Caco-2 (cell line): ENCODE data around the gene EMC7. TPM values are rescaled to one million over a fixed set of nuclear protein-coding genes. Genes with fewer than 3 reads are reported as not detected.

ENCODE experiments used
- BruUV-seq: library from RNA; stranded (reverse); fragments of 400-500 nt; replicated peaks from 2 replicates; lab custom pipeline; 2021; lab: Mats Ljungman, UMichigan
- CTCF ChIA-PET: fragments of 300-600 bp; sonication (Branson Sonifier 250); formaldehyde crosslinking; loops from one replicate; lab custom pipeline; 2022; ENCODE audit warnings: antibody characterized with exemption; lab: Charles Lee
- POLR2A ChIA-PET: fragments of 300-600 bp; sonication (Branson Sonifier 250); formaldehyde crosslinking; loops from one replicate; lab custom pipeline; 2022; ENCODE audit warnings: antibody characterized with exemption; lab: Charles Lee
- DNase-seq, 2 experiments: peaks; one replicate each; pipeline versions ENCODE4 v3.0.0 to v3.0.0-alpha.2; 2020 to 2022
- H3K27me3 ChIP-seq: replicated peaks from 2 replicates; pipeline ENCODE4 v1.6.0; 2011; ENCODE audit warnings: low read length; ENCODE audit not compliant: control insufficient read depth, insufficient read depth
- H3K36me3 ChIP-seq: 2 replicates; pipeline ENCODE4 v1.5.1; 2011; ENCODE audit warnings: low read length; ENCODE audit not compliant: control insufficient read depth, insufficient read depth
- H3K4me1 ChIP-seq: fragments of 250-450 bp; sonication (Bioruptor Pico); 2 replicates; pipeline ENCODE4 v1.5.1; 2020; ENCODE audit warnings: mild to moderate bottlenecking
- H3K4me3 ChIP-seq: 2 replicates; pipeline ENCODE4 v1.5.1; 2011; ENCODE audit warnings: low read depth, mild to moderate bottlenecking, control low read depth, low read length
- H3K9me3 ChIP-seq: fragments of 250-450 bp; sonication (Bioruptor Pico); 2 replicates; pipeline ENCODE4 v1.5.1; 2020; ENCODE audit warnings: mild to moderate bottlenecking, moderate library complexity
- H3K27ac Mint-ChIP-seq: one replicate; pipeline ENCODE4 v1.8.0; 2022; ENCODE audit warnings: mixed read lengths; ENCODE audit not compliant: unreplicated experiment
- H3K27me3 Mint-ChIP-seq: one replicate; pipeline ENCODE4 v1.8.0; 2022; ENCODE audit warnings: mixed read lengths; ENCODE audit not compliant: insufficient read depth, unreplicated experiment
- H3K36me3 Mint-ChIP-seq: one replicate; pipeline ENCODE4 v1.8.0; 2022; ENCODE audit warnings: mild to moderate bottlenecking, mixed read lengths; ENCODE audit not compliant: insufficient read depth, unreplicated experiment
- H3K4me1 Mint-ChIP-seq: one replicate; pipeline ENCODE4 v1.8.0; 2022; ENCODE audit warnings: low read depth, mixed read lengths; ENCODE audit not compliant: unreplicated experiment
- H3K4me3 Mint-ChIP-seq: one replicate; pipeline ENCODE4 v1.8.0; 2022; ENCODE audit warnings: mild to moderate bottlenecking, moderate library complexity, mixed read lengths; ENCODE audit not compliant: unreplicated experiment
- H3K9me3 Mint-ChIP-seq: one replicate; pipeline ENCODE4 v1.8.0; 2022; ENCODE audit warnings: mixed read lengths; ENCODE audit not compliant: unreplicated experiment
- intact Hi-C: fragments of 100-400 bp; cut with micrococcal nuclease; formaldehyde crosslinking; loops from one replicate; pipeline ENCODE4 v1.10.0; 2022; ENCODE audit not compliant: unreplicated experiment
- total RNA-seq: library from RNA; stranded (reverse); gene quantifications from 2 replicates; pipeline ENCODE4 v1.2.3, GENCODE V29; 2022
- TF ChIP-seq, protein P1 (sequence below), 2 experiments: fragments of 200-600 bp in 1 of 2; IDR thresholded peaks; 1 replicate in 1 of 2; 2 replicates in 1 of 2; pipeline versions ENCODE4 v1.5.1 to v1.8.0; 2011 to 2022; ENCODE audit warnings: antibody characterized with exemption in 1 of 2, control low read depth in 1 of 2, inconsistent platforms in 1 of 2, low read depth in 1 of 2, low read length in 1 of 2, mild to moderate bottlenecking in 1 of 2, moderate library complexity in 1 of 2; ENCODE audit not compliant: insufficient read depth in 1 of 2, severe bottlenecking in 1 of 2, unreplicated experiment in 1 of 2

Gene EMC7
- total RNA-seq, 1 experiment from 2014 or later: 74.2 TPM

DNA sequence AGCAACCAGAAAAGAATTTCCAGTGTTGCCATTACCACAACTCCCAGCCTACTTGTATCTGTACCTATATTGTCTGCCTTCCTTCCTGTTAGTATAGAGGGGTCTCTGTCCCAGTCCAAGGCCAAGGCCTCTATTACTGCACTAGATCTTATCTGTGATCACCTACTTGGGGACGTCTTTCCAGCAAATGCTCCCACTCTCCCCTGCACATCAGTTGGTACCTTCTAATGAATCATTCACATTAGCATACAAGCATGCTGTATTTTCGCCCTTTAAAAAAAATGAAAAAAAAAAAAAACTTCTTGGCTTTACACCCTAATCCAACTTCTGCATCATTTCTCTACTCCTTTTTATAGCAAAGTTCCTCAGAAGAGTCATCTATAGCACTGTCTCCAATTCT lies 57.8 kb downstream of the EMC7 start:
- intact Hi-C loops: no loop called here
- POLR2A ChIA-PET: no interaction called here
- CTCF ChIA-PET: no interaction called here
- no peaks in the 10 kb centered on the region for H3K27me3 Mint-ChIP-seq
- Histone ChIP-seq H3K36me3 (no peaks in the 10 kb centered on the region), H3K4me1 (peaks cover 6% of the 10 kb centered on the region; the same call in 1 of the 2 replicates), H3K4me3 (no peak overlapping the region), H3K27me3 (no peaks in the 10 kb centered on the region), H3K9me3 (no peaks in the 10 kb centered on the region)
- H3K36me3 Mint-ChIP-seq: no peaks in the 10 kb centered on the region
- peaks cover 1% of the 10 kb centered on the region for H3K9me3 Mint-ChIP-seq
- no TSS peak for BruUV-seq
- peaks cover 6% of the 10 kb centered on the region for H3K4me1 Mint-ChIP-seq
- TF ChIP-seq, protein P1, sequence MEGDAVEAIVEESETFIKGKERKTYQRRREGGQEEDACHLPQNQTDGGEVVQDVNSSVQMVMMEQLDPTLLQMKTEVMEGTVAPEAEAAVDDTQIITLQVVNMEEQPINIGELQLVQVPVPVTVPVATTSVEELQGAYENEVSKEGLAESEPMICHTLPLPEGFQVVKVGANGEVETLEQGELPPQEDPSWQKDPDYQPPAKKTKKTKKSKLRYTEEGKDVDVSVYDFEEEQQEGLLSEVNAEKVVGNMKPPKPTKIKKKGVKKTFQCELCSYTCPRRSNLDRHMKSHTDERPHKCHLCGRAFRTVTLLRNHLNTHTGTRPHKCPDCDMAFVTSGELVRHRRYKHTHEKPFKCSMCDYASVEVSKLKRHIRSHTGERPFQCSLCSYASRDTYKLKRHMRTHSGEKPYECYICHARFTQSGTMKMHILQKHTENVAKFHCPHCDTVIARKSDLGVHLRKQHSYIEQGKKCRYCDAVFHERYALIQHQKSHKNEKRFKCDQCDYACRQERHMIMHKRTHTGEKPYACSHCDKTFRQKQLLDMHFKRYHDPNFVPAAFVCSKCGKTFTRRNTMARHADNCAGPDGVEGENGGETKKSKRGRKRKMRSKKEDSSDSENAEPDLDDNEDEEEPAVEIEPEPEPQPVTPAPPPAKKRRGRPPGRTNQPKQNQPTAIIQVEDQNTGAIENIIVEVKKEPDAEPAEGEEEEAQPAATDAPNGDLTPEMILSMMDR (IDR thresholded peaks at IDR 0.05; ENCODE audit: insufficient read depth in 1 of 2, low read depth in 1 of 2, low read length in 1 of 2, severe bottlenecking in 1 of 2, unreplicated experiment in 1 of 2): no peak
- DNase-seq: no peak
- no peak overlapping the region for H3K27ac Mint-ChIP-seq
- no peak overlapping the region for H3K4me3 Mint-ChIP-seq

DNA sequence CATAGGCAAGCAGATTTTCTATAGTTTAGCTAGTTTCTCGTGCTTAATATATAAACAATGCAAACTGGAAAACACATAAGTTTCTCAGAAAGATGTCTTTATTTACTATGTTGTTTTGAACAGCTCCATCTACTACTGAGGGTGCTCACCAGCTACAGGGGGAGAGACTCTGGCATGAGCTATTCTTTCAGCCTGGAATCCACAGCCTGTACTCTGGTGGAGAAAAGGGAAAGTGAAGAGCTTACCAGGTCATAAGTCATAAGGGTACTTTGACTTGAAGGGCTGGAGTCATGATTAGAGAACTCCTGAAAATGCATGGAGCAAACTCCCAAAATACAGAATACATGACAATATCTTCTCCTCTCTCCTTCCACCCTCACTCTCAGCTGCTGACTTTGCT lies 58.3 kb downstream of the EMC7 start:
- TF ChIP-seq, protein P1 (IDR thresholded peaks at IDR 0.05; ENCODE audit: insufficient read depth in 1 of 2, low read depth in 1 of 2, low read length in 1 of 2, severe bottlenecking in 1 of 2, unreplicated experiment in 1 of 2): no peak
- intact Hi-C loops: no loop called here
- ChIA-PET POLR2A (no interaction called here), CTCF (no interaction called here)
- Mint-ChIP-seq H3K36me3 (no peaks in the 10 kb centered on the region), H3K4me1 (peaks cover 6% of the 10 kb centered on the region), H3K9me3 (no peaks in the 10 kb centered on the region), H3K27ac (no peak overlapping the region), H3K4me3 (no peak overlapping the region), H3K27me3 (no peaks in the 10 kb centered on the region)
- no peaks in the 10 kb centered on the region for H3K9me3 ChIP-seq
- BruUV-seq: no TSS peak
- no peak overlapping the region for H3K4me3 ChIP-seq
- H3K4me1 ChIP-seq: peaks cover 6% of the 10 kb centered on the region; the same call in 1 of the 2 replicates
- DNase-seq: no peak
- no peaks in the 10 kb centered on the region for H3K27me3 ChIP-seq
- H3K36me3 ChIP-seq: no peaks in the 10 kb centered on the region

DNA sequence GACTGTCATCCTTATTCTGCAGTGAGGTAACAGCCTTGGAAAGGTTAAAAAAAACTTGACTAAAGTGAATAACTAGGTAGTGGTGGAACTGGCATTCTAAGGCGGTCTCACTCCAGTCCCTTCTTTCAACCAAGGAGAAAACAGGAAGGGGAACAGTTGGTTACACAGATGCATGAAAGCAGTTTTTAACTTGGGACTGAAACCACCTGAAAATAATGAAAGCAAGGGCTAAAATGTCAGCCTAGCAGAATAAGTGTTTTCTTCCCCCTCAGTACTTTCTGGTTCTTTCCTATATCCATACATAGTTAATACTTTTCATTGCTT lies 61.9 kb downstream of the EMC7 start:
- POLR2A ChIA-PET: no interaction called here
- no peaks in the 10 kb centered on the region for H3K36me3 Mint-ChIP-seq
- Histone ChIP-seq H3K27me3 (no peaks in the 10 kb centered on the region), H3K36me3 (no peaks in the 10 kb centered on the region), H3K4me3 (peak overlapping the region; percentile 94), H3K9me3 (no peaks in the 10 kb centered on the region), H3K4me1 (peaks cover 6% of the 10 kb centered on the region; the same call in 1 of the 2 replicates)
- no TSS peak for BruUV-seq
- H3K27me3 Mint-ChIP-seq: no peaks in the 10 kb centered on the region
- peaks cover 6% of the 10 kb centered on the region for H3K4me1 Mint-ChIP-seq
- H3K9me3 Mint-ChIP-seq: no peaks in the 10 kb centered on the region
- no peak for DNase-seq
- CTCF ChIA-PET: no interaction called here
- no peak overlapping the region for H3K27ac Mint-ChIP-seq
- peak overlapping the region; percentile 77 for H3K4me3 Mint-ChIP-seq
- TF ChIP-seq, protein P1 (IDR thresholded peaks at IDR 0.05; ENCODE audit: insufficient read depth in 1 of 2, low read depth in 1 of 2, low read length in 1 of 2, severe bottlenecking in 1 of 2, unreplicated experiment in 1 of 2): no peak
- intact Hi-C loops: no loop called here
